ENCODE data around the gene MMP7. TPM values are rescaled to one million over a fixed set of nuclear protein-coding genes. Genes with fewer than 3 reads are reported as not detected.

The MMP7 gene, protein sequence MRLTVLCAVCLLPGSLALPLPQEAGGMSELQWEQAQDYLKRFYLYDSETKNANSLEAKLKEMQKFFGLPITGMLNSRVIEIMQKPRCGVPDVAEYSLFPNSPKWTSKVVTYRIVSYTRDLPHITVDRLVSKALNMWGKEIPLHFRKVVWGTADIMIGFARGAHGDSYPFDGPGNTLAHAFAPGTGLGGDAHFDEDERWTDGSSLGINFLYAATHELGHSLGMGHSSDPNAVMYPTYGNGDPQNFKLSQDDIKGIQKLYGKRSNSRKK
- 0.11 TPM in 1 of 2 replicates, not detected in the other for total RNA-seq

DNA sequence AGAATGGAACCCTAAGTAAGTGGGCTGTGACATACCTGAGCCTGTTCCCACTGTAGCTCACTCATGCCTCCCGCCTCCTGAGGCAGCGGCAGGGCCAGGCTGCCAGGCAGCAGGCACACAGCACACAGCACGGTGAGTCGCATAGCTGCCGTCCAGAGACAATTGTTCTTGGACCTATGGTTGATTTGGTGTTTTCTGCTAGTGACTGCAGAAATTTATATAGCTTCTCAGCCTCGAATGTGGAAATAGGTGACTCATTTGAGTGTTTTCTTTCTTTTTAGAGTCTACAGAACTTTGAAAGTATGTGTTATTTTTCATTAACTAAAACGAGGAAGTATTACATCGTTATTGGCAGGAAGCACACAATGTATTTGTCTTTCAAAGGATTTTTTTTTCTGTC is at the start of gene MMP7:
Gene MMP7, minus strand, starts transcription at position 190 of the 400 bp plus-strand sequence. Its CDS starts 47 bp downstream, at position 143.
- DNase-seq (ENCODE audit: low read depth, low spot score), result peak; percentile 5

DNA sequence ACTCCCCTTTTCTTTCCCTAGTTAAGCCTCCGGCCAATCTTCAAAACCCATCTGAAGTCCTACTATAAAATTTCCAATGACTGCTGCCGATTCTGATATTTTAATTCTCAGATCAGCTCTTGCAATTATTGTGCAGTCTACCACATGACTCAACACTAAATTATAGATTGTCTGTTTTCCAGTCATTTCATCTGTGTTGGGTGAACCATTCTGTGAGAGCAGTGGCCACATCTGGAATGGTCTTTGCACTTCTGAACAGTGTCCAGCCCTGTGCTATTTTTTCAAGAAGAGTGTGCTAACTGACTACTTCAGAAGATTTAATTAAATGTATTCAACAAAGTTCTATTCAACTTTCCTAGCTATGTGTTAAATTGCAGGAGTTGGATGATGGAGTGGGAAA is 47.2 kb upstream of the MMP7 start:
- DNase-seq (ENCODE audit: low read depth, low spot score), result no peak

DNA sequence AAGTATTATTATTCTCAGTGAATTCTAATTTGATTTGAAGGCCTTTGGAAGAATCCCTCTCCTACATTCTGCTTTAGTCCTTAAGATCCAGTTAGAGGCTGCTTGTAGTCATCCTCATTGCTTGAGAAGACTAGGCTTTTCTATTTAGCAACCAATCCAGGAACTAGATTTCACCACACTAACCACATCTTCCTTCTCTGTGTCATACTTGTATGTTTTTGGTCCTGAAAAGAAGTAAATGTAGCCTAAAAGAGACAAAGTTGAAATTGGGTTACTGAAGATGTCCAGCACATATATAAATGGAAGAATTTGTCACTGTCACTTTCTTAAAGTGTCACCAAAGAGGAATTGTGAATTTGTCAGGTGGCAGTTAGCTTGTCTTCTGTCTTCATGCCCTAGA is 46.6 kb upstream of the MMP7 start:
- DNase-seq (ENCODE audit: low read depth, low spot score), result no peak

DNA sequence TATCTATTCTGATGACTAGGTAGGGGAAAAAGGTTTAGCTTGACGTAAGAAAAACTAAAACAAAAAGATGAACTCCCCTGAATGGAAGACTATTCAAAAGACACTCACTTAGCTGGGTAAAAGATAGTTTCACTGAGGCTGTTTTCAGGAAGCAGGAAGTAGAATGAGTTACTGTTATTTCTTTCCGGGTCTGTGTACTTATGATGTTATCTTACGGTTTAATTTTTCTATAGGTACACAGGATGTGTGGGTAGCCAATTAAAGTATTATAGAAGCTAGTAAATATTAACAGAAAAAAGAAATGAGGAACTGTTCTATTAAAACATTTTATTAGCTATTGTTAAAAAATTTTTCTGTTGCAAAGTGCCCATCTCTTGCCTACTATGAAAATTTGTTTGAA is 45.8 kb upstream of the MMP7 start:
- DNase-seq (ENCODE audit: low read depth, low spot score), result no peak

DNA sequence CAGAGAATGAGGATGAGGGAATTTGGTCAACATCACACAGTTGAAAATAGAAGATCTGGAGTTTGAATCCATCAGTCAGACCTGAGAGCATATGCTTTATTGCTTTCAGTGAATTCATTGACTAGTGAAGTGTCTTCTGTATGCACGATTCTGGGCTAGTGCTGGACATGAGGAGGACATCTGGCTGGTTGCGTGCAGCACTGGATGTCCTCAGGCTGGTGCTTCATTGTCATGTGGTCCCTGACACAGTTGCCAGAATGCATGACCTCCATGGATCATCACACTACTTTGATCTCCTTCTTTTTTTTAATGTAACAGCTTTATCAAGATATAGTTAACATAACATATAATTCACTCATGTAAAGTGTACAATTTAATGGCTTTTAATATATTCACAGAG is 44.5 kb upstream of the MMP7 start:
- DNase-seq (ENCODE audit: low read depth, low spot score), result no peak

DNA sequence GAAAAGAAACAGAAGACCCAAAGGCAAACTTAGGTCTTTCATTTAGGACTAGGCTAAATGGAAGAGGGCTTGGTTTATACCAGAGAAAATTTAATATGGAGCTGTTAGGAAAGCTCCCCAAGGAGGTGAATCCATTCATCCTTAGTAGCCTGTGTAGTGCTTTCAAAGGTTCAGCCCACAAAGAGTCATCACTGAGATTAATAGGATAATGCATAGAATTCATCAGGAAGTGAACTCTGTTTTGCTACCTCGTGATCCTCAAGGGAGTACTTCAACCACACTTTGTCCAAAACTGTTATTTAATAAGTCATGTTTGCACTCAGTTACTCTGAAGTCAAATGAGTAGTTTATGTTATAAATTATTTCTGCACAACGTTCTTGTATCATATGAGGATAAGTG is 43.3 kb upstream of the MMP7 start:
- no peak for DNase-seq (ENCODE audit: low read depth, low spot score)

DNA sequence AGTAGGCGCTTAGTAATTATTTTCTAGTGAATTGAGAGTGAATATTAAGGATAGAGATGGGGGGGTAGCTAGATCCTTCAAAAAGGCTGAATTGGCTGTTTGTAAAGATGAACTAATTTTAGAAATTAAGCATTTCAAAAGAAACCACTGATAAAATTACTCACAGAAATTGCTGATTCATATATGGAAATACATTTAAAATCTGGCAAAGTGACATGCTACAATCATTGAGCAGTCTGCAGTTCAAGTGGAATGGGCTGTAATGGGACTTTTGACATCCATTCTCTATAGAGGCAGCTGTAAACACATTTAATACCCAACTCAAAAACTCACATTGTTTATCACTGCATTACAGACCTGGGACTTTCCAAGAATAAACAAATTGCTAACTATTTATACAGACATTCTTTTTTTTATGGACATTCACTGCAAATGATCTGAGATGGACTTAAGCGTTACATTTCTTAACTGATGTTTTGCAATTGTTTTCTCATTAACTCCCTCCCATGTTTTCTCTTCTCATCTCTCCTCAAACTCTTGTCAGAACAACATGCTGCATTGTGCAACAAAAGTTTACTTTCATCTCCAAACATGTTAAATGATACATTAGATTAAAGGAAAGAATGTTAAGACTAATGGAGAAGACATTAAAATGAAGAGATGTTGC is 42.1 kb upstream of the MMP7 start:
- DNase-seq (ENCODE audit: low read depth, low spot score), result no peak

DNA sequence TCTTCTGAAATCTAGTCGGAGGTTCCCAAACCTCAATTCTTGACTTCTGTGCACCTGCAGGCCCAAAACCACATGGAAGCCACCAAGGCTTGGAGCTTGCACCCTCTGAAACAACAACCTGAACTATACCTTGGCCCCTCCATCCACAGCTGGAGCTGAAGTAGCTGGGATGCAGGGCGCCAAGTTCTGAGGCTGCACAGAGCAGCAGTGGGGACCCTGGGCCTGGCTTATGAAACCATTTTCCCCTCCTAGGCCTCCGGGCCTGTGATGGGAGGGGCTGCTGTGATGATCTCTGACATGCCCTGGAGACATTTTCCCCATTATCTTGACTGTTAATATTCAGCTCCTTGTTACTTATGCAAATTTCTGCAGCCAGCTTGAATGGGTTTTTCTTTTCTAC is 38.3 kb upstream of the MMP7 start:
- no peak for DNase-seq (ENCODE audit: low read depth, low spot score)

DNA sequence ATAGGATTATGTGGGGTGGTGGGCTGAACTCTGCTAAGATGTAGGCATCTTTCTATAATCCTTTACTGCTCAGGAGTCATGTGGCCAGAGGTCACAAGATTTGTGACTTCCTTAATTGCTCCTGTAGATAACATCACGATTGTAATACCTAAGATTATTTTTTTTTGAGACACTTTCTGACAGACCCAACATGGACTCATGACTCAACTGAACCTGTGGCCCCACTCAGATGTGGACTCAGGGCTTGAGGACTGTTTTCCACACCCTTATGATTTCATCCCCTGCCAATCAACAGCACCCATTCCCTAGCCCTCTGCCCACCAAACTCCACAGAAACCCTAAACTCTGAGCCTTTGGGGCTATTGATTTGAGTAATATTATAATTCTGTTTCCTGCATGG is 35.6 kb upstream of the MMP7 start:
- DNase-seq (ENCODE audit: low read depth, low spot score), result no peak

DNA sequence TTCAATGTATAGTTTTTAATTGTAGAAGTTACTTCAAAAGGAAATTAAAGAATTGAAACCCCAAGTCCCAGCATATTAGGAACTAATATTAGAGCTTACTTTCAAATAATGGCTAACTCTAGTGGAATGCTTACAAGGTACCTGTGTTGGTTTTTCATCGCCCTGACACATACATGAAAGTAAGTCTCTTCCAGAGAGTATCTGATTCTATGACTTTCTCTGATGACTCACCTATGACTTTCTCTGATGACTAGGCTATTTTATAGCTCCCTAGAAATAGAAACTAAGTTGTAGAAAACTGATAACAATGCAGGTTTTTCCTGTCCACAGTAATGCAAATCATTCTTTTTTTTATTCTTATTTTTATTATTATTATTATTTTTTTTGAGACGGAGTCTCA is 33.6 kb upstream of the MMP7 start:
- peak; percentile 5 for DNase-seq (ENCODE audit: low read depth, low spot score)

DNA sequence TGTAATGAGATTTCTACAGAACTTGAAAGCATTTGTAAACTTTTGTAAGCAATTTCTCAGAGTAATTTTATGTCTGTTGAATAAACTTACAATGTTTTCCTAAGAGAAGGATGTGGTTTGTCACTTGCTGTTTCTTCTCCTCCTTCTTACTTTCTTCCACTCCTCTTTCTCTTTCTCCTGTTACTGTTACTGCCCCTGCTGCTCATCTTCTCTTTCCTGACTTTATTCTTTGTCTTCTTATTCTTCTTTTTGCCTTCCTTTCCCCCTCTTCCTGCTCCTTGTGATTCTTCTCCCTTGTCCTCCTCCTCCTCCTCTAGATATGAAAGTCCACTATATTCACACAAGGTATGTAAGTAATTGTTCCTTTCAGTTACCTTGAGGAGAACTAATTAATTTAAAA is 31.1 kb upstream of the MMP7 start:
- no peak for DNase-seq (ENCODE audit: low read depth, low spot score)

DNA sequence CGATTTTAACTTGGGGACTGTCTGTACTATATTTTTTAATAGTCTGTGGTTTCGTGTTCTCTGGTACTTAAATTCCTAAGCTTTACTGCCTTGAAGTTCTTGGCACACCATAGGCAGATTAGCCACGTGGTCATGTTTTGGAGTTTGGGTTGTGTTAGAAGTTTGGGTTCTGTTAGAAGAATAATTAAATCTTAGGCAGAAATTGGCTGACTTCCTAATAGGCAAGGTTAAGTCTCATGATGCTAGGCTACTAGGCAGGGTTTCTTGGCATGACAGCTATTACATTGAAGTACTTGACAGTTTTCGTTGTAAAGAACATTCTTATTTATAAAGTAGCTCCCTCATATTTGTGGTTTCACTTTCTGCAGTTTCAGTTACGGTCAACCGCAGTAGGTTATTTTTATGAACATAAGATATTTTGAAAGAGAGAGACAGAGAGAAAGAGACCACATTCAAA is 30.0 kb upstream of the MMP7 start:
- no peak for DNase-seq (ENCODE audit: low read depth, low spot score)

DNA sequence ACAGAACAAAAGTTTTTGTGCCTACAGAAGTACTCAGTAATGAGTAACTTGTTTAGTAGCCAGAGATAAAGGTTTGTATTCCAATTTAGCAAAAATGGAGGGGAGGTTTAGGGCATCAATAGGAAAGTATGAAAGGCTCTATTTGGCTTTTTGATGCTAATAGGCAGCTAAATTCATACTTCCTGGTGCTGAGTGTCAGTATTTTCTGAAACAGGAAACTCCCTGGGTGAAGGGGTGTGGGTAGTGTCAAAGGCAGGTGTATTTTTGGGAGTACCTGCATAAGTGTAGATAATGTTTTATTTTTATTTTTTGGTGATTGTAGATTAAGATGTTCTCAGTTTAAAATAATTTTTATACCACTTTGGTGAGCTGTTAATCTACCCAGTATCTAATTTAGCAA is 29.3 kb upstream of the MMP7 start:
- DNase-seq (ENCODE audit: low read depth, low spot score), result no peak

DNA sequence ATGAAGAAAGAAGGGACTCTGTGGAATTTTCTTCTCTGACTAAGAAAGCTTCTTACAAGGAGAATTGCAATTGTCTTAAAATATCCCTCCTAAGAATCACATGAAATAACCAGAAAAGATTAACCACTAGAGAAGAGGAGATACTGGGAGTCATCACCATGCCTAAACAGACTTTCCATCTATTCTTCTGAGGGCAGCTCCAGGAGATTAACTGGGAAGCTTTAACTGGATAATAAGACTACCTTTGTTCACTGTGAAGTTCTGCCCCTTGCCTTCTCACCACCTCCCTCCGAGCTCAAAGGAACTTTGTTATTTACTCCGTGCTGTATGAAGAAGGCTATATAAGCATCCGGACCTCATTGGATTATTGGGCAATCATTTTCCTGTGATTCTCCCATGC is 24.5 kb upstream of the MMP7 start:
- no peak for DNase-seq (ENCODE audit: low read depth, low spot score)

DNA sequence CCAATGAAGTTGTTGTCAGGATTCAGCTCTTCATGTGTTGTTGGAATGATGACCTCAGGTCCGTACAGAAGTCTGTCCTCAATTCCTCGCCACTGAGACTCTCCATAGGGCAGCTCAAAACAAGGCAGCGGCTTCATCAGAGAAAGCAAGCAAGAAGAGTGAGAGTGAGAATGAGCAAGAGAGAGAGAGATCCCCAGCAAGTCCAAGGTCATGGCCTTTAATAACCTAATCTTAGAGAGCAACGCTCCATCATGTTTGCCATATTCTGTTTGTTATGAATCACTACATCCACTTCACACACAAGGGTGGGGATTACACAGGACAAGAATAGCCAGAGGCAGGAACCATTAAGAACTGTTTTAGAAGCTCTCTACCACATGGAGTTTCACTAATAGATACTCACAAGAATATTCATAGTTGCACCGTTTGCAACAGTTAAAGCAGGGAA is 23.3 kb upstream of the MMP7 start:
- DNase-seq (ENCODE audit: low read depth, low spot score), result no peak

DNA sequence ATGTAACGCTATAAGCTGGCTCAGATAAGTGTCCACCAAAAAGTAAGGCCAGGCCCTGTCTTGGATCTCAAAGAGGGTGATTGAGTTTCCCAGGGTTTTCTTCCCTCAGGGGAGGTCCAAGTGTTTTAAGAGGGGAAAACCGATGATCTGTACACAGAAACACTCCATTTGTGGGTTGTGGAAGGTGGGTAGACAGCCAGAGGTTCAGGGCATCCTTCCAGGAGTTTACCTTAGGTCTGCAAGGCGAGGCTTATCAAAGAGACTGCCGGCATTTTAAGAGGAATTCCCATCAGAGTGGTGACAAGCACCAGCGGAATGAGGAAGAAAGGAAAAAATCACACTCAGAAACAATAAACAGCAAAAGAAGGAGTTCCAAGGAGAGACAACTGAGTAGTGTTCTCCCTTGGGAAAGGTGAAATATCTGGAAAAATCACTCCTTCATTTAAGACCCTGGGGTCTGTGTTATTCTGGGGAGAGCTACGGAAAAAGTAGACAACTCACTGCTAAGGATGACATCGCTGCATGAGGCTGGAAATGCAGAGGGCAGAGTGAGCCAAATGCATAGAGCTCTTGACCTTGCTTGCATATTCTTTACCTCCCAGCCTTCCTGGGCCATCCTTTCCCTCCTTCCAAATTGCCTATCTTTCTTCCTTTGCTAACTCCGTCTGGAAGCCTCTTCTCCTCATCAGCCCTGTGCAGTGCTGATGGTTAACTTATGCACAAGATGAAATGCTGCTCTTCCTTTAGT is 22.1 kb upstream of the MMP7 start:
- no peak for DNase-seq (ENCODE audit: low read depth, low spot score)

DNA sequence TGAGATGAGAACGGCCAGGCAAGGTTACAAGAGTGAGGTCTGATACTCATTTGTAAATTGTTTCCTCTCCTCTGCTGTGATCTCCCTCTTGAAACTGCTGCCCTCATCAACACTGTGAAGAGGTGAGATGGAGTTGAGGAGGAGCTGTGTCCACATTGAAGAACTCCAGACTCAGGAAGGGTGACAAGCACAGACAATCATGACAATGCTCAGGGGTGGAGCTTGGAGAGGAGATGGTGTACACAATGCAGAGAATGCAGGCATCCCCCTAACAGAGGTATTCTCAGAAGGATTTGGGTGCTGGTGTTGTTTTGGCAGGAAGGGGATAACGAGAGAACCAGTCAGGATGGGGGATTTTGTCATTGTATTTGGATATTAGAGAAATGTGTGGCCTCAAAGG is 21.5 kb upstream of the MMP7 start:
- DNase-seq (ENCODE audit: low read depth, low spot score), result no peak

DNA sequence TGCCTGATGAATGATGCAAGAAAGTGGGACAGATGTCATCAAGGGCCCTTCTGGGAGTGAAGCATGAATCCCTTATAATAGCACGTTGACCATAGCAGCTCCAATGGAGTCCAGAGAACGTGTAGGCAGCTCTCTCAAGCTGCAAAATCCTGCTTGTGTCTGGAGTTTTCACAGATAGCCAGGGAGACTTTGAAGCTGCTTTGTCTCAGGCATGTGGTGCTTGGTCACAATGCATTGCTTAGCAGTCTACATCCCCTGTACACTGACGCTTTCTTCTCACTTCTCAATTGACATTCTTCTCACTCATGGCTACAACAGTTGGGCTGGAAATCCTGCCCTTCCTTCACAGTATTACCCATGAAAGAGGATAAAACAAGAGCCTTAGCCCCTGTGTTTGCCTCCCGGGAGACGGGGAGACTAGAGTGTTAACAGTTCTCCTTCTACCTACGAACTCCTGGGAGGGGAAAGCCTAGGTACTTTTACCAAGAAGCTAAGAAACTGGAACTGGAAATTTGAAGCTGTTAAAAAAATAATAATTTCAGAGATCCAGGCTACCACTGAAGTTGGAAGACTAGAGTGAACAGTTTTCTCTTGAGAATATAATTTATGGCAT is 20.7 kb upstream of the MMP7 start:
- no peak for DNase-seq (ENCODE audit: low read depth, low spot score)

DNA sequence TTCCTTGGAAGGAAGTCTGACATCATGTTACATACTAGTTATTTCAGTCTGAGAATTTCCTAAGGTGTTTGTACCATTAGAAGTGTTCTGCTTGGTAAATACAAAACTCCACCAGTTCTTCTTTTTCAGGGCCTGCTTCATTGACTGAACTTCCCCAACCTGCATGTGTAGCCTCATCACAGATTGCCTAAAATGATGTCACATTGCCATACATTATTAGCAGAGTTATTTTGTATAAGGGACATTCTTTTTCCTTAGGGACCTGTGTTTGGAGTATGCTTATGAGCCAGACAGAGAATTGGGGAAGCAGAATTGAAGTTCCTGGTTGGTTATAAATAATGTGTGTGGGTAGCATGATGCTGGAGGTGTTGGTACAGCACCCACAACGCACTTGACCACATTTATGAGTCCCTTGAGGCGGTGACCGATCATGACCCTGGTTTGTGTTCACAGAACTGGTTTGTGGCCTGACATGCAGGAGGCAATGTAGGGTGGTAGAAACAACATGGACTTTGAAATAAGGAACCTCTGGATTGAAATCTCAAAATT is 16.4 kb upstream of the MMP7 start:
- DNase-seq (ENCODE audit: low read depth, low spot score), result no peak

DNA sequence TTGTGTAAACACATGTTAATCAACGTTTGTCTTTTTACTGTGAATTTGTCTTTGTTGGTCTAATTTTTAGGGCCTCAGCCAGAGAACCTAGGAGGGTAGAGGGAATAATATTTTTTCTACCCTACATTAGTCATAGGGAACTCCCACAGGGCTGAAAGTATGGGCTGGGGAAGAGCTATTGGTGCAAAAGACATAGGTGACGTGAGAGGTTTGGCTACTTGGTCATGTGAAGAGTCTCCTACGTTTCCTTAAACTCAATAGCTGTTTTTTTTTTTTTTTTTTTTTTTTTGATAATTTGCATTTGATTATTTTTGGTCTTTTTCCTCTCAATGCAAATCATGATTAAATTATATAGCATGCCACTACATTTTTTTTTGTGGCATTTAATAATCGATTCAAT is 15.9 kb upstream of the MMP7 start:
- no peak for DNase-seq (ENCODE audit: low read depth, low spot score)

DNA sequence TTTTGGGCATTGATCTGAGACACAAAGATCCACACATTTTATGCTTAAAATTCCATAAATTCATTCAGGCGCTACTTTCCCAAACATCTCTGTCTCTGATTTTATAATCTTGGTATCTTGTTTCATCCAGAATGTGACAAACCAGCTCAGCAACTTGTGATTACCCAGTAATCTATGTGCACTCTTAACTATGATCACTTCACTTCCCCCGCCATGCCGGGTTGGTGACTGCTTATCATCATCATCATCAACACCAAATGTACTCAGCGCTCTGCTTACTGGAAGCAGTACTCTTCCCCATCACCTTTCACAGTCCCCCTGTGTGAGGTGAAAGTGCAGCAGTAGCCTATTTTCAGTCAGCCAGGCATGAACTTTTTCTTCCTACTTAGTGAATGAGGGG is 15.2 kb upstream of the MMP7 start:
- DNase-seq (ENCODE audit: low read depth, low spot score), result no peak

DNA sequence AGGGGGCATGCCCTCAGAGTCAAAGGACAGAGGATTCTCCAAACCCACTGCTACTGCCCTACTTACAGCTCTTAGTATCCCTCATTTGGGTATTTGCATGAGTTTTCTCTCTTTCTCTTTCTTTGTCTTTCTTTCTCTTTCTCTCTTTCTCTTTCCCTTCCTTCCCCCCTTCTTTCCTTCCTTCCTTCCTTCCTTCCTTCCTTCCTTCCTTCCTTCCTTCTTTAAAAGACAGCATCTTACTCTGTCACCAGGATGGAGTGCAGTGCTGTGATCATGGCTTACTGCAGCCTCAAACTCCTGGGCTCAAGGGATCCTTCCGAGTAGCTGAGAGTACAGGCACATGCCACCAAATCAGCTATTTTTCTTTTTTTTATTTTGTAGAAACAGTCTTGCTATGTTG is 14.0 kb upstream of the MMP7 start:
- DNase-seq (ENCODE audit: low read depth, low spot score), result no peak
